Fibroblast of skin of scalp (primary cell): ENCODE data around the gene SNAPC4.
"Not testable (repeated sequence)": the region's sequence is repeated elsewhere in the genome, so short reads cannot be mapped to it uniquely, and the experiment has no call there.

Source experiments
- DNase-seq: peaks from one replicate; pipeline ENCODE4 v3.0.0-alpha.2; 2013

The SNAPC4 gene

DNA sequence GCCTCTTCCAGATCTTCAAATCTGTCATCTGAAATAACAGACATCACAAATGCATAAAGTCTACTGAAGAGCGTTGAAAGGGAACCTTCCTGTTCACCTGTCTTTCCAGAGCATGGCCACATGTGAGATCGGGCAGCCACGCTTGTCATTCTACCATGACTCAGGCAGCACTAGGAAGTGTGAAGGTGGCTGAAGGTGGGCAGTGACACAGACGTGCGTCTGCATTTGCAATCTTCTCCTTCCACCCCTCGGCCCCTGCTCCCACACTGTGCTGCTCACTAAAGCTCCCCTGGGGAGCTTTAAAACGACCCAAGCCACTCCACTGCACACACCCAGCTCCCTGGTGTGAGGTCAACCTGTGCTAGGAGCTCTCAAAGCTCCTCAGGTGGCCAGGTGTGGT, 7.9 kb upstream of the SNAPC4 start:
- DNase-seq, result no peak

DNA sequence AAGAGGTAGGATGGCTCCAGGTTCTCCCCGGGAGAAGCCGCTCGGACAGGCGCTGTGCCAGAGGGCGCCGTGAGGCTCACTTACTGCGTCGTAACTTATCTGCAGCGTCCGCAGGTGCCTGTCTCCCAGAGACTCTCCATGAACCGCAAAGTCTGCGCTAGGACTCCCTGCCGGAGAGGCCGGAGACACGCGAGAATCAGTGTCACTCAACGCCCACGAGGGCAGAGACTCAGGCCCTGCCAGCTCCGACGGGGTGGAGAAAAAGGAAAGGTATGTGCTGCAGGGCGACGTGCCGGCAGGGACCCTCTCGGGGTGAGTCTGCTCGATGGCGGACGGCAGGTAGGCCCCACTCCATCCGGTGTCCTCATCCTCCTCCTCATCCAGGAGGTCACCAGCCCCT, 7.1 kb upstream of the SNAPC4 start:
- DNase-seq, result not testable (repeated sequence)

DNA sequence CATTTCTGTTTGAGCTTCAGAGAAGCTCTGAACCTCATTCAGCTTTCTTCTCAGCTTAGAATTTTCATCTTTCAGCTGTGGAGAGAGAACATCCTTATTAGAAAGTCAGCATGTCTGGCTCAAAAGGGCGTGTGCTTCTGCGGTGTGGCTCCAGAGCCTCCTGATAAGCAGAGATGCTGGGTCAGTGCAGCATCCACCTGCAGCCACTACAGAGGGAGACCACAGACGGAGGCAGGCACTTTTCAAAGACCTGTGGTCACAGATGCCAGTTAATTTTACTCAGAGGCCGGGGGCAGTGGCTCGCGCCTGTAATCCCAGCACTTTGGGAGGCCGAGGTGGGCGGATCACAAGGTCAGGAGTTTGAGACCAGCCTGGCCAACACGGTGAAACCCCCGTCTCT, 5.9 kb upstream of the SNAPC4 start:
- not testable (repeated sequence) for DNase-seq

DNA sequence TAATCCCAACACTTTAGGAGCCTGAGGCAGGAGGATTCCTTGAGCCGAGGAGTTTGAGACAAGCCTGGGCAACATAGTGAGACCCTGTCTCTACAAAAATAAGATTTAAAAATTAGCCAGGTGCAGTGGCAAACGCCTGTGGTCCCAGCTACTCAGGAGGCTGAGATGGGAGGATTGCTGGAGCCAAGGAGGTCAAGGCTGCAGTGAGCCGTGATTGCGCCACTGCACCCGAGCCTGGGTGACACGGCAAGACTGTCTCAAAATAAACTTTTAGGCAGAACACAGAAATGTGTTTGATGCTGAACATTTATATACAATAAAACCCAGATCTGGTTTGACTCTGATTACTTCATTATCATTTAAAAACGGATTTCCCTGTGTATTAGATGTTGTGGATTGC, 5.5 kb upstream of the SNAPC4 start:
- DNase-seq, result no peak

DNA sequence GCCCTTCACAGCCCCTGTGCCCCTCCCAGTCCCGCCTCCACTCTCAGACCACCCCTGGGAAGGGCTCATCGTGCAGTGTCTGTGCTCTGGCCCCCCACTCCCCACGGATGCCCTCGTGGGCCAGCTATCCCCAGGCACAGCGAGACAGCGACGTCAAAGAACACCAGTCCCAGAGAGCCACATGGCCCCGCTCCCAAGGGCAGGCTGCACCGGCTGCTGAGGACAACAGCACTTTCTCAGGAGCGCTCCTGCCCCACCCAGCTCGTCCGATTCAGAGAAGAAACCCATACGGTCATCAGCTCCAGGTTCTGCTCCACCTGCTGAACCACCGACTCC, 4.8 kb upstream of the SNAPC4 start:
- no peak for DNase-seq

DNA sequence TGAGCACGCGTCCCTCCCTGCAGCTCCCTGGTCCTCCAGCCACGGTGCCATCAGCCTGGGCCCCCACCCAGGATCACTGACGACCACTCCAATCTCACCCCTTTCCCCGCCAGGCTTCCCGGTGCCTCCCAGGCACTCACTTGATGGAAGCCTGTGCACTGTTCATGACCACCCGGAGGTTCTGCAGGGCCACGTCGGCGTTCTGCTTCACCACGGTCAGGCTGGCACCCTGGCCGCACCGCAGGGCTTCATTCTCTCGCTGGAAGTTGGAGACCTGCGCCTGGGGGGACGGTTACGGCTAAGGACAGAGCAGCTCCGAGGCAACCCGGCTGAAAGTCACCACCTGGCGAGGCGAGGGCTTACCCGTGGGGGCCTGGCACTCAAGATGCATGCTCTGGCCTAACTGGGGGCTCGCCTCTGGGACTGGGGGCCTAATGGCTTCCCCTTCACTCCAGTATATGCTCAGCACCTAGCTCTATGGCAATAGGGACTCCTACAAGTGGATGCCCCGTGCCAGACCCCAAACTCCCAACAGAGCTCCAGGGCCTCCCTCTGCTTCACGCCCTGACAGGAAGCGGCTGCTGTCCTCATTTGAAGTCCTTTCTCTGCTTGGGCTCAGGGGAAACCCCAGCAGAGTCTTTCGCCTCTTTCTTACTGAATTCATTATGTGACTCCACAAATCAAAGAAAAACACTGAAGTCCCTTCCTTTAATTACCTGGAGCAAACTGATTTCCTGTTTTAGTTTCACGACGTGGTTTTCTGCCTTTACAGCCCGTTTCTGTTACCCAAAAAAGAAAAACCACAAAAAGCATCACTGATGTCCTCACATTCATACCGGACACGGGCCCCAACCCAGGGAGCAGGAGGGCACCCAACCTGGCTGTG, 4.2 kb upstream of the SNAPC4 start:
- DNase-seq, result no peak

DNA sequence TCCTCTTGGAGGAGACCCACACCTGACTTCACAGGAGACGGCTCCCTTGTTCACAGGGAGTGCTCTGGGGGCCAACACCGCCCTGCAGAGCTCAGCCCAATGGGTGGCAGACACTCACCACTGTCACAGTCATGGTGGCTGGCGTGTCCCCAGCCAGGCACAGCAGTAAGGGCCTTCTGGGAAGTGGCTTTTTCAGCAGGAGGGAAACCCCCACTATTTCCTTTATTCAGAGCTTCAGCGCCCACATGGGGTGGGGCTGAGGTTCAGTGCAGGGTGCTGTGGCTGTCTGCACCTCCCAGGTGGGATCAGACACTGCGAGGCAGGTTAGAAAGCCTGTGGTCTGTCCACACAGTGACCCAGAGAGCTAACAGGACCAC, 3.6 kb upstream of the SNAPC4 start:
- DNase-seq, result no peak

DNA sequence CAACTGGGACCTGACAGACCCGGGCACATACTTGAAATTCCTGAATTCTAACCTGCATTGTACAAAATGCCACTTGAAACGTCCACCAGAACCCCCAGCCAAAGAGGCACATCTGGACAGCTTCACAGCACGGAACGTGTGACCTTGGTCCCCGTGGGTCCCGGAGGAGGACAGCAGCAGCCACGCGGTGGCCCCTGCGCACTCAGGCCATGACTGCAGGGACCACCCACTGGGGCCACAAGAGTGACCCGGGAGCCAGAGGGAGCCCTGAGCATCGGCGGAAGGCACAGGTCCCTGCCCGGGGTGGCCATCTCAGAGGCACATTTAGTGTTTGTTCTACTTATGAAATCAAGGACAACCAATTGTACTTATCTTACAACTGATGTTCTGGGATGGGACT, 2.1 kb upstream of the SNAPC4 start:
- no peak for DNase-seq

DNA sequence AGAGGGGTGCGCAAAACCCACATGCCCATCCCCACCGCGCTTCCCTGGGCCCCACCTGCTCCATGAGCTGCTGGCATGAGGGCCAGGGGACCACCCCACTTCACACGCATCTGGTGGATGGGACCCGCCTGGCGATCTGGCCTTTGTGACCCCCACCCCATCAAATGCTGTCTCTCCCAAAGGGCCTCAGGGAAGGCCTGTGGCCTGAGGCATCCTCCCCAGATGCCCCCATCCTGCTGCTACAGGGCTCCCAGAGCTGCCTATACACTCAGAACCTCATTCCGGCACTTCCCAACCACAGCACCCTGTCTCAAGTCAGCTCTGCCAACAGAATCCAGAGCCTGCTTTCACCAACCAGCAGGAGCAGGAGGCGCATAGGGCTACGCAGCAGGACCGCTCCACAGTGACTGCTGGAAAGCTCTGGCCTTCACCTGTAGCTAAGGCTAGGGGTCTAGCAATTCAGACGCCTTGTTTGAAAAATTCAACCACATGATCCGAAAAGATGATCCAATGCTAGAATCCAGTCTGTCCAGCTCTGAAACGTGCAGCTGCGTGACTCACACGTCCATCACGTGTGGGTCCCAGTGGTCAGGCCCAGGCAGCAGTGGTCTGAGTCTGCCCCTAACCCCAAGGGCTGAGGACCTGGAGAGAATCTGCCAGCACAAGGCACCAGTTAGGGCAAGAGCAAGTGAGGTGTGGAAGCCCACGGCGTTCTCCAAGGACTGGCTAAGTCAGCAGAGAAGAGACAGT, 1.4 kb upstream of the SNAPC4 start:
- DNase-seq, result no peak

DNA sequence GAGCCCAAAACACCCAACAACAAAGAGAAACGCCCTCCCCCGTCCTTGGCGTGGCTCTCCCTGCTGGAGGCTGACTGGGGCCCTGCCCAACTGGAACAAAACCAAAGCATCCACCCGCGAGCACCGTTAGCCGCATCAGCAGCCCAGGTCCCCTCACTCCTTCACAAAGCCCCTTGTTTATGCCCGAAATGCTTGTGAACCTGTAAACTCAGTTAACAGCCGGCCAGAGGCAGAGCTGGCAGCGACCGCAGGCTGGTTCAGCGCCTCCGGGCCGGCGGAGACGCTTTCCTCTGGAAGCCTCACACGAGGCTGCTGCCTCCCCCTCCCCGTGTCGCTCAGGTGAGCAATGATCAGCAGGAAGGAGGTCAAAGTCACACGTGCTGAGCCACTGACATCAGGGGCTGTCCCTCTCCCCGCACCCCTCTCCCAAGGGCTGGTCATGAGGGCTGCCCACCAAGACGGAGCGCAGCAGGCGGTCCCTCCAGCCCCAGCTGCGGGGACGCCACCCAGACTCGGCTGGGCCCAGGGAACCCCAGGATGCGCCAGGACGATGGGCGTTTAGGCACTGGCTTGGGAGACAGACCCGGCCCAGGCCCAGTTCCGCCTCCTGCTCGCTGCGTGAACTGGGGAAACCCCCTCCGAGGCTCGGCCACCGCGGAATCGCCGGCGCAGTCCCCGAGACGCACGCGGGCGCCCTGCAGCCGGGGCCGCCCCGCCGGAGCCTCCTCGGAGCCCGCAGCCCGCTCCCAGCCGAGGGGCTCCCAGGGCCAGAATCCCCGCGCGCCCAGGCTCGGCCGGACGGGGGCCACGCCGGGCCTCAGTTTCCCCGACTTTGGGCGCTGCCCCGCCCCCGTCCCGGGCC, 563 bp downstream of the SNAPC4 start:
- DNase-seq, result no peak

DNA sequence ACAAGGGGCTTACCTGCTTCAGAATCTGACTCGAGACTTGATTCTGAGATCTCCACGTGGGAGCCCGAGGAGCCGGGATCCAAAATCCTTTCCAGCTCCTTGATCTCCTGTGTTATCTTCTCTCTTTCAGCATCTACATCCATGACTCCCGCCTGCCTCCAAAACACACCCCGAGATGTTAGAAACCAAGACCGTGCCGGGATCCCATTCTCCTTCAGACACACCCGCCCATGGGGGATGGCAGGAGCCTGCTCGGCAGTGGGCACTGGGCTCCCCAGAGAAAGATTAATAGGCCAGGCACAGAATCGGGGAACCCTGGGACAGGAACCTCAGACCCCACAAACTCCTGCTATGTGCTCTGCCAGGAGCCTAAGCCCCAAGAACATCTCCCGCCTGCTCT, 1.7 kb downstream of the SNAPC4 start:
- no peak for DNase-seq

DNA sequence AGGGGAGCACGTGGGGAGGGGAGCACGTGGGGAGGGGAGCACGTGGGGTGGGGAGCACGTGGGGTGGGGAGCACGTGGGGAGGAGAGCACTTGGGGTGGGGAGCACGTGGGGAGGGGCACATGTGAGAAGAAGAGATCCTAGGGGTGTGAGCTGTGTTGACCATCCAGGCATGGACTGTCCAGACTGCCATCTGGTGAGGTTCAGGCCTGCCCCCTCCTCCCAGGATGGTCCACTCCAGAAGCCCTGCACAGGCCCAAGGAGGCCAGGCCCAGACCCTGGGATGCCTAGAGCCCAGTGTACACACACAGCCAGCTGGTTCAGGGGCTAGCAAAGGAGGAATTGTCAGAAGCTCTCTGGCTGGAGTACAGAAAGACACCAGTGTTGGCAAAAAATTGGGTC, 2.3 kb downstream of the SNAPC4 start:
- no peak for DNase-seq

DNA sequence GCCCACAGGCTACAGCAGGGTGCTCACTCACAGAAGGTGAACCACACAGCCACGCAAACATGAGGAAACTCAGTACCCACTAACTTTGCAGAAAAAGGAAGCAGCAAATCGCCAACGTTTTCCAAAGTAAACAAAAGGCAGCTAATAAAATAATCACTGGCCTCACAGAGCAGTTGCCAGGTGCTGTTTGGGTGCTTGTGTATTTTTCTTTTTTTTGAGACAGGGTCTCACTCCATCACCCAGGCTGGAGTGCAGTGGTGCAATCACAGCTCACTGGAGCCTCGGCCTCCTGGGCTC, 3.8 kb downstream of the SNAPC4 start:
- no peak for DNase-seq

DNA sequence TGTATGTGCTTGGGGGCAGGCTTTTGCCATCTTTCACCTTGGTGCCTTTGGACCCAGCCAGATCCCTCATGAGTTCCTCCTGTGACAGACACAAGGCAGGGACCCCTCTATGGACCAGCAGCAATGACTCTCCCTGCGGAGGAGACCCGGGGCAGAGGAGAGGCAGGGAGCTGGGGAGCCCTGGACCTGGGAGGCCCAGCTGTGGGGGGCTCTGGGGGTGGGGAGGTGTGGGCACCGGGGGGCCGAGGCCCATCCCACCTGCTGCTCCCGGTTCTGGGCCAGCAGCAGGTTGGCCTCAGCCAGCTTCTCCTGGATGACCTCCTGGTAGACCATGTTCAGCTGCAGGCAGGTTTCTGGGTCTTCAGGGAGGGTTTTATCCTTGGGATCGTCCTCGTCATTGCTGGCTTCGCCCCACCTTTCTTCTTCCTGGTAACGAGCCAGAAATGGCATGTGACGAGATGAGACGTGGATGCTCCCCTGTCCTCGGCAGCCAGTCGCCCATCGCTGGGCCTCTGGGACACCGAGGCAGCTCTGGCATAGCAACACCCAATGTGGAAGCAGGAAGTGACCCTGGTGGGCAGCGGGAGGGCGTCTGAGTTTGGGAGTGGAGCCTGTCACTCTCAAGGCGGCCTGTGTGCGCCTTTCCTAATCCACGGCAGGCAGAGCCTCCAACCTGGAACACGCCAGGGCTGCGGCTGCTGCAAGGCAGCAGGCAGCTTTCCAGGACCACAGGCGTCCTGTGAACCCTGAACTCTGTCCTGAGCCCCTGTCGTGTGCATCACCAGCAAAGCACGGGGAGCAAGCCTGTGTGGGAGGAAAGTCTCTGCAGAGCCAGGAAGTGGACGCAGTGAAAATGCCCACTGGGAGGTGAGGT, 4.4 kb downstream of the SNAPC4 start:
- no peak for DNase-seq

DNA sequence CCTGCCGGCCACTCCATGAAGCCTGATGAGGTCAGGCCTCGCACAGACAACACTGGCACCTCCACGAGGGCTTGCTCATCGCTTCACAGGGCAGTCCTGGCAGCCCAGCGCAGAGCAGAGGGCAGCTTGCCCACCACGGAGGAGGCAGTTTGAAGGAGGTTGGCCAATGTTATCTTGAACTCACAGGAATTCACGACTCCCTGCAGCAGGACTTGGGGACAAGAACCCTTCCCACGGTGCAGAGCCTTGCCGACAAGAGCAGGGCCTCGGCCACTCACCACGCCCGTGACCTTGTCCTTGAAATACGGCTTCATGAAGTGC, 5.0 kb downstream of the SNAPC4 start:
- DNase-seq, result no peak

DNA sequence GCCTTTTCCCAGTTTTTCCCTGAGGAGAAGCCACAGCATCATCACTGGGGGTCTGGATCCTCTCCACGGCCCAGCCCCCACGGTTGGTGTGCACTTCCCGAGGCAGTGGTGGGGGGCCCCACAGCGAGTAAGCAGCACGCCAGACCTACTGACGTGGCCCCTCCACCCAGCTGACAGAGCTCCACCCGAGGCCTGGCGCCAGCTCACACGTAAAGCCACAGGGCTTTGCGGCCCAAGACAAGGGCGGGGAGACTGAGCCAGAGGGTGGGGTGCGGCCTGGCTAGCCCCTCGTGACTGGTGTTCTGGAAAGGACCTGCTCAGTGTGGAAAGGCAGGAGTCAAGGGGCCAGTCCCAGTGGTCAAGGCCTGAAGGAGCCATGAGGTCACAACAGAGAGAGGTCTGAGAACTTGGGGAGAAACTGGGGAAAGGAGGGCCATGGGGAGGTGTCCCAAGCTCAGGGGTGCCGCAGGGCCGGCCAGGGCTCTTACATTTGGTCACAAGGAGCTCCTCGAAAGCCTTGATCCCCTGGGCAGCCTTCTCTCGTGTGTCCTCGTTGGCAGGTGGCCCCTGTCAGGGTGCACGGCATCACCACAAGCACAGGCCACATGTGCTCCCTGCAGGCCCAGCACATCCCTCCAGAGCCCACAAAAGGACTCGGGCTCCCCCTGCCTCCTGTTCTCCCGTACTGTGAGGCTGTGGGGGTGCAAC, 5.5 kb downstream of the SNAPC4 start:
- no peak for DNase-seq

DNA sequence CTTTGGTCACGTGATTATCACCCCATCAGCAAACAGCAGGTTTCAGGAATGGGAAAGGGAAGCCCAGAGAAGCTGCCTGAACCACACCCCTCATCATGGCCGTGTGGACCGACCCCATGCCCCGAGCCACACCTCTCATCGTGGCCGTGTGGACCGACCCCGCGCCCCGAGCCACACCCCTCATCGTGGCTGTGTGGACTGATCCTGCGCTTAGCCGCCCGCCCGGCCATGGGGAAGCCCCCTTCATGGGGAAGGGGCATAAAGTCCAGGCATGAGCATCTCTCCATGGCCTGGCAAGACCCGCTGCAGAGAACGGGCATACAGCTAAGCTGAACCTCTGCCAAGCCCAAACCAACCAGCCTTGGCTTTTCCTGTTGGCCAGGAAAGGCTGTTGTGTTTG, 6.4 kb downstream of the SNAPC4 start:
- DNase-seq, result no peak

DNA sequence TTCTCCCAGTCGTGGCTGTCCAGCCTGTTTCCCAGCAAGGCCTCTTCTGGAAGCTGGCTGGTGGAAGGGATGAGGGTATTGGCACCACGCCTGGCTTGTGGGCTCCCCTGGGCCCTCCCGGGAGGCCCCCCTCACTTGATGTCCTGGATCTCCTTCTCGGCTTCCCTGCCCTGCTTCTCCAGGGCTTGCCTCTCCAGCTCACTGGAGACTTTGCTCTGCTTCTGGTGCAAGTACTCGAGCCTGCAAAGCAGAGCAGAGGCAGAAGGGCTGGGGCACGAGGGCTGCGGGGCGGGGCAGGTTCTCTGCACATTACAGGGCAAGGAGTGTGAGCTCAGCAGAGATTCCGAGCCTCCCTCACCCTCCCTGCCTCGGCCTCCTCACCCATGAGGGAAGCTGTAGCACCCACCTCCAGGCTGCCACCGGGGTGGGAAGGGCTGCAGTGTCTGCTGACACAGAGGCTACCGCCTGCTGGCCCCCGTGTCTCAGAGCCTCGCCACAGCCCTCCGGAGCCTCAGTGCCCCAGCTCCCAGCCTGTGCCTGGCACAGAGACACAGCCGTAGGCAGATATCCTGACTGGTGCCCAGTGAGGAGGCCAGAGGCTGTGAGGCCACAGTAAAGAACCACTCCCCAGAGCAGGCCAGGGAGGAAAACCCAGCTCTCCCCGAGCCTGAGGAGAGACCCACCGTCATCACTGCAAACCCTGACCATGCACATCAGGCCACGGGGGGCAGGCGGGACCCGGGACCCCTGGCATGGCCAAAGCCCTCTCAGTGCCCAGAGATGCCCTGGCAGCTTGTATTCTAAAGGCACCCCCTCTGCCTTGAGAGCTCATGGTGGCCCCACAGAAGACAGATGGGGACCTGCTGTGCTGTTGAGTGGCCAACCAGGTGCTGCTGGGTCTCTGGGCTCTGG, 7.2 kb downstream of the SNAPC4 start:
- DNase-seq, result no peak

DNA sequence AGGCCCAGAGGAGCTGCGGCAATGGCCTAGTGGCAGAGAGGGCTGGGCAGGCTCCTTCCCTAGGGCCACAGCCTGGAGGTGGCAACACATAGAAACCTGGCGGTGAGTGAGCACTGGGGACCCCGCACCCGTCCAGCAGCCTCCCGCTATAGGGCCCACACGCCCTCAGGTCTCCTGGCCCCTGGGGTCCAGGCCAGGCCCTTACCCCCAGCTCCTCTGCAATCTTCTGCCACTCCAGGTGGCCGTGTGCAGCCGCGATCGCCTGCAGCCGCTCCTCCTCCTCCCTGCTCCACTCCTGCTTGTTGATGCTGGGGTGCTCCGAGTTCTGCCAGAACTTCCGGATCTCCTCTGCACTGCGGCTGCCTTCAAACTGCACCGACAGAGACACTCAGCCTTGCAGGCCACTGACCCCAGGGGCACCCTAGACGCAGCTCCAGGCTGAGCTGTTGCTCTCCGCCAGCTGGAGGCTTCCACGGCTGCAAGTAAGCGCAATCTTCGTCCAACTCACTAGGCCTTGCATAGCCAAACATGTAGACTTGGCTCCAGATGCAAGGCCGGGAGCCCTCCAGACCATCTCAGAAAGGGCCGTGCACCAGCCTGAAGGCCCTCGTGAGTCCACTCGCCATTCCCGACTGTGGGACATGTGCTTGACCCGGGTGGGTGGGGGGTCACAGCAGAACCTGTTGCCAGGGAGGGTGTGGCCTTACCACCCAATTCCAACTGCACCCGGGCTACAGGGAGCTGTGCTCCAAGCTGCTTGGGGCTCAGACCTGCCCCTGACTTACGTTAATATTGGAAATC, 8.0 kb downstream of the SNAPC4 start:
- no peak for DNase-seq

DNA sequence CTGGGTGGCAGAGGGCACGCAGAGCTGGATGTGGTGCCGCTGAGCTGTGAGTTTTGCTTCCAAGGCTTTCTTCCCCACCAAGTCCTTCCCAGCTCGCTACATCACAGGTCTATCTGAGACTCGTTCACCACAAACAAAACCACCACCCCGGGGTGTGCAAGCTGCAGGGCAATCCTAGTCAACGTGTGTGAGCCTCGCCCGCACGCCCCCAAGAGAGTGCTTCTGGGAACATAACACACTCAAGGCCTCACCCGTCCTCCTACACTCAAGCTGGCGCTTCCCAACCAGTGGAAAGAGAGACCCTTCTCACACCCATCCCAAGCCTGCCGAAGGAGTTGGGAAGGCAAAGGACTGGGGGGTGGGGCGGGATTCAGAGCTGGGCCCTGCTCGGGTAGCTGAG, 10.6 kb downstream of the SNAPC4 start:
- DNase-seq, result no peak
